GM23338 (cell line): ENCODE results near the gene POLE.

Experiments
- CREB1 ChIP-seq: fragments of 250-450 bp; sonication (Bioruptor Pico); IDR thresholded peaks from 2 replicates; pipeline ENCODE4 v1.5.0; 2020; ENCODE audit warnings: low read depth, mild to moderate bottlenecking, moderate library complexity
- CTCF ChIP-seq, 2 experiments: fragments of 200-600 bp in 1 of 2; sonication (generic) in 1 of 2; conservative IDR thresholded peaks; 2 replicates each; pipeline versions ENCODE4 v1.5.1 to v1.6.1; 2016 to 2017; ENCODE audit warnings: antibody characterized with exemption in 2 of 2, low read depth in 2 of 2, mild to moderate bottlenecking in 2 of 2, moderate library complexity in 1 of 2
- JUNB ChIP-seq: IDR thresholded peaks from one replicate; pipeline ENCODE4 v1.6.1; 2016; ENCODE audit warnings: antibody characterized with exemption; ENCODE audit not compliant: unreplicated experiment
- POLR2AphosphoS5 ChIP-seq: IDR thresholded peaks from 2 replicates; pipeline ENCODE4 v1.6.1; 2016; ENCODE audit warnings: antibody characterized with exemption, low read depth
- ZNF331 ChIP-seq: fragments of 250-450 bp; sonication (Bioruptor Pico); IDR thresholded peaks from 2 replicates; pipeline ENCODE4 v1.5.0; 2020; ENCODE audit warnings: low read depth, mild to moderate bottlenecking, moderate library complexity
- TF ChIP-seq, protein P1 (sequence below): IDR thresholded peaks from one replicate; pipeline ENCODE4 v1.6.1; 2018; ENCODE audit warnings: antibody characterized with exemption; ENCODE audit not compliant: unreplicated experiment

GRCh38 chr12:132719141-132719953 is 32.2 kb upstream of the POLE start:
- no peak for TF ChIP-seq CTCF (conservative IDR thresholded peaks at IDR 0.05; ENCODE audit: low read depth in 2 of 2)
- TF ChIP-seq JUNB = no peak
- no peak for TF ChIP-seq POLR2AphosphoS5
- TF ChIP-seq, protein P1, sequence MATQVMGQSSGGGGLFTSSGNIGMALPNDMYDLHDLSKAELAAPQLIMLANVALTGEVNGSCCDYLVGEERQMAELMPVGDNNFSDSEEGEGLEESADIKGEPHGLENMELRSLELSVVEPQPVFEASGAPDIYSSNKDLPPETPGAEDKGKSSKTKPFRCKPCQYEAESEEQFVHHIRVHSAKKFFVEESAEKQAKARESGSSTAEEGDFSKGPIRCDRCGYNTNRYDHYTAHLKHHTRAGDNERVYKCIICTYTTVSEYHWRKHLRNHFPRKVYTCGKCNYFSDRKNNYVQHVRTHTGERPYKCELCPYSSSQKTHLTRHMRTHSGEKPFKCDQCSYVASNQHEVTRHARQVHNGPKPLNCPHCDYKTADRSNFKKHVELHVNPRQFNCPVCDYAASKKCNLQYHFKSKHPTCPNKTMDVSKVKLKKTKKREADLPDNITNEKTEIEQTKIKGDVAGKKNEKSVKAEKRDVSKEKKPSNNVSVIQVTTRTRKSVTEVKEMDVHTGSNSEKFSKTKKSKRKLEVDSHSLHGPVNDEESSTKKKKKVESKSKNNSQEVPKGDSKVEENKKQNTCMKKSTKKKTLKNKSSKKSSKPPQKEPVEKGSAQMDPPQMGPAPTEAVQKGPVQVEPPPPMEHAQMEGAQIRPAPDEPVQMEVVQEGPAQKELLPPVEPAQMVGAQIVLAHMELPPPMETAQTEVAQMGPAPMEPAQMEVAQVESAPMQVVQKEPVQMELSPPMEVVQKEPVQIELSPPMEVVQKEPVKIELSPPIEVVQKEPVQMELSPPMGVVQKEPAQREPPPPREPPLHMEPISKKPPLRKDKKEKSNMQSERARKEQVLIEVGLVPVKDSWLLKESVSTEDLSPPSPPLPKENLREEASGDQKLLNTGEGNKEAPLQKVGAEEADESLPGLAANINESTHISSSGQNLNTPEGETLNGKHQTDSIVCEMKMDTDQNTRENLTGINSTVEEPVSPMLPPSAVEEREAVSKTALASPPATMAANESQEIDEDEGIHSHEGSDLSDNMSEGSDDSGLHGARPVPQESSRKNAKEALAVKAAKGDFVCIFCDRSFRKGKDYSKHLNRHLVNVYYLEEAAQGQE = no peak
- TF ChIP-seq CREB1 (CRISPR knock-in tag) = no peak
- TF ChIP-seq ZNF331 (CRISPR knock-in tag) = no peak
